ENCODE measurements around the gene MEN1. TPM values are rescaled to one million over a fixed set of nuclear protein-coding genes. Genes with fewer than 3 reads are reported as not detected.

The MEN1 gene
- total and polyA plus RNA-seq, 9 of the 15 experiments (the other 6 are each of a cell fraction or from before 2014, with no cell fraction given): 3.4 to 57.2 (median 19.3) TPM

DNA sequence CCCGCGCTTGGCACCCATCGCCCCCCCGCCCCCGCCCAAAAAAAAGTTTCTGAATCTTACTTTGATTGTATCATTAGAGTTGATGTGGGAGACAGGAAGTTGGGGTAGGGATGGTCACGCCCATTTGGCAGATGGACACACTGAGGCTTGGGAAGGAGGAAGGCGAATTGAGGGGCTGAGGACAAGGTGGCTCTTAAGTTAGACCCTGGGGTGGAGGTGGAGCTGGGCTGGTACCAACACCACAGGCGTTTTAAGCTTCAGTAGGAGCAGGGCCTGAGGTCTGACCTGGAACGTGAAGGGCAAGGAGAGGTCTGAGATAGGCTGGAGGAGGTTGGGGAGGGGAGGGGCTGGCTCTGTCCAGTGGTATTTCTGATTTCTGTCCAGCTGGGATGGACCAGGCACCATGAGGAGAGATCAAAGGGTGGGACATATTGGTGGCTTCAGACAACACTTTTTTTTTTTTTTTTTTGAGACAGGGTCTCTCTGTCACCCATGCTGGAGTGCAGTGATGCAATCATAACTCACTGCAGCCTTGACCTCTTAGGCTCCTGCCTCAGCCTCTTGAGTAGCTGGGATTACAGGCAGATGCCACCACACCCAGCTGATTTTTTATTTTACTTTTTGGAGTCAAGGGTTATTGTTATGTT is 34.9 kb upstream of the MEN1 start (continued):
- TF ChIP-seq ADNP (tag; IDR thresholded peaks at IDR 0.05) (peak; percentile 99), PHF20 (IDR thresholded peaks at IDR 0.05; ENCODE audit: partially characterized antibody) (peak; percentile 86), ETV1 (tag; conservative IDR thresholded peaks at IDR 0.05; ENCODE audit: low read depth) (peak; percentile 80)

DNA sequence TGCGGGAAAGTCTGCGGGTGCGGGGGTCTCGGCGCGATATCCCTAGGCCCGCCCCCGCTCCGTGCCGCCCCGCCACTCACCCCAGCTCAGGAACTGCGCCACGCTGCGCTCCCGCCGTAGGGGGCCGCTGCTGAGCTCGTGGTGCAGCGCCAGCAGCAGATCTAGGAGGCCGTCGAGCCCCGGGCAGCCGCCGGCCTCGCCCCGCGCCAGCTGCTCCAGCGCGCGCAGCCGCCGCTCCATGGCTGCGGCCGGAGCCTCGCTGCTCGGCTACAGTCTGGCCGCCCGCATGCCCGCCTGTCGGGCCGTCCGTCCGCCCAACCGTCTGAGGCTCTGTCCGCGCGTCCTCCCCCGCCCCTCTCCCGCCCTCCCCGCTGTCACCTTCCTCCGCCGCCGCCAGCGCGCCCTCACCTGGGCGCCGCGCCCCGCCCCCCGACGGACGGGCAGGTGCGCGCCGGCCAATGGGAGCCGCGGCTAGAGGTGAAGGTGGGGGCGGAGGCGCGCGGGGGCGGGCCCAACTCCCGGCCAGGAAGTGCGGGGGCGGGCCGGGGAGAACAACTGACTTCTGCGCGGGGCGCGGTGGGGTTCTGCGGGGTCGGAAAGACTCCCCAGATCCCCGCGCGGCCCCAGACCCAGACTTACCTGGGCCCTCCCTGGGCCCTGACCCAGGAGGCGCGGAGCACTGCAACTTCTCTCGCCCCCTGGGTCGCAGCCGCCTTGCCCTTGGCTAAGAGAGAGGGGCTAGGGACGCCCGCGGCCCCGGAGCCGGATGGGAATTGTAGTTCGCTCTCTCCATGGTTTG is 34.2 kb upstream of the MEN1 start, which contains the start of gene CDC42BPG:
Gene CDC42BPG (minus strand): TSS at position 324 of the 799 bp plus-strand sequence. CDS start 84 bp downstream, at position 240.
- no TSS peak for BruUV-seq (replicated peaks)
- peaks cover 23% of the 10 kb centered on the region; the same call in 2 of the 3 replicates for H3K79me2 ChIP-seq (ENCODE audit: control insufficient read depth, insufficient read depth, low read length)
- POLR2A ChIA-PET: interaction anchor here (0.6 to 1.2 kb wide), 4 partner anchors 10 to 252 kb away, joined by 3 to 4 read pairs (median 3); partner anchors contain the start of gene VPS51
- CTCF ChIA-PET (ENCODE audit: low intra/inter-chr PET ratio): interaction anchor here (1.2 to 1.3 kb wide), 2 partner anchors 57 to 169 kb away, joined by 6 to 9 read pairs; partner anchors contain the start of gene ARL2
- ATAC-seq (peak; percentile 75), DNase-seq (ENCODE audit: extremely low read depth in 1 of 4, low spot score in 3 of 4) (peak; percentile 89 to 96 (median 94)), FAIRE-seq (peak; percentile 46)
- peaks cover 44 to 73% of the 10 kb centered on the region in 2 experiments for H3K4me1 ChIP-seq (replicated peaks in 1 of 2; ENCODE audit: control insufficient read depth in 2 of 2, insufficient read depth in 2 of 2, low read length in 2 of 2)
- under 1% methylated on average over 49 of the region's 96 CpGs for whole genome bisulfite sequencing (ENCODE audit: insufficient coverage, low coverage, missing lambda C conversion rate)
- no peaks in the 10 kb centered on the region for H4K20me1 ChIP-seq (replicated peaks; ENCODE audit: control insufficient read depth, insufficient read depth, low read length)
- in situ Hi-C loops (cut with MboI) (loop anchor here (5.0 kb wide), 2 partner anchors 48 to 153 kb away; partner anchors contain the start of gene BATF2), intact Hi-C loops (cut with micrococcal nuclease) (loop anchor here (5.0 to 10.0 kb wide), 3 partner anchors 42 to 410 kb away; partner anchors contain the start of genes MAP4K2 and TM7SF2)
- H3K9me1 ChIP-seq (ENCODE audit: control insufficient read depth, insufficient read depth, low read length): no peaks in the 10 kb centered on the region
- H3K4me2 ChIP-seq (ENCODE audit: insufficient read depth, low read length): peak within 1 kb of the TSS; percentile 99
- H3K9me3 ChIP-seq (replicated peaks; ENCODE audit: control insufficient read depth, insufficient read depth, low read depth, low read length): no peaks in the 10 kb centered on the region
- no peaks in the 10 kb centered on the region; a peak in 1 of 5 replicates for H3K27me3 ChIP-seq (ENCODE audit: control insufficient read depth in 2 of 2, insufficient read depth in 2 of 2, low read length in 2 of 2)
- peak within 1 kb of the TSS; percentile 70 to 92 for H3K9ac ChIP-seq (ENCODE audit: insufficient read depth in 1 of 2, low read depth in 2 of 2, low read length in 2 of 2)
- H3K36me3 ChIP-seq (ENCODE audit: control insufficient read depth, insufficient read depth, low read length): peaks cover 7% of the 10 kb centered on the region; the same call in 1 of the 3 replicates
- peak within 1 kb of the TSS; percentile 91 for H2AFZ ChIP-seq (ENCODE audit: low read depth, low read length)
- peak within 1 kb of the TSS; percentile 86 for H3K27ac ChIP-seq (ENCODE audit: extremely low read depth, low read depth, low read length)
- H3K4me3 ChIP-seq: peak within 1 kb of the TSS; percentile 56
- TF ChIP-seq MTA3 (IDR thresholded peaks at IDR 0.05; ENCODE audit: borderline replicate concordance) (peak; percentile 53; the same call in 1 of the 2 replicates), ZNF740 (CRISPR knock-in tag; IDR thresholded peaks at IDR 0.05) (peak; percentile 35; the same call in 1 of the 2 replicates), ZNF740 (tag; IDR thresholded peaks at IDR 0.05) (no peak; a peak in 1 of 4 replicates), BCLAF1 (IDR thresholded peaks at IDR 0.05; ENCODE audit: borderline replicate concordance in 1 of 2, control insufficient read depth in 1 of 2, low read depth in 2 of 2, low read length in 1 of 2) (no peak), ZNF174 (CRISPR knock-in tag; IDR thresholded peaks at IDR 0.05) (no peak), ZBTB8A (IDR thresholded peaks at IDR 0.05; ENCODE audit: partially characterized antibody) (no peak), ZNF12 (CRISPR knock-in tag; IDR thresholded peaks at IDR 0.05) (no peak), PATZ1 (CRISPR knock-in tag; IDR thresholded peaks at IDR 0.05; ENCODE audit: borderline replicate concordance) (no peak)
